Ishikawa (cell line): ENCODE results near the gene GDF9.

Experiments
- CEBPB ChIP-seq: IDR thresholded peaks from 2 replicates; pipeline ENCODE4 v1.6.1; 2012
- EP300 ChIP-seq: IDR thresholded peaks from 2 replicates; pipeline ENCODE4 v1.6.1; 2012; ENCODE audit warnings: borderline replicate concordance
- RAD21 ChIP-seq: IDR thresholded peaks from 2 replicates; pipeline ENCODE4 v1.6.1; 2012; ENCODE audit warnings: low read depth
- YY1 ChIP-seq: IDR thresholded peaks from 2 replicates; pipeline ENCODE4 v1.6.1; 2012; ENCODE audit warnings: low read depth
- TF ChIP-seq, protein P1 (sequence below): IDR thresholded peaks from 2 replicates; pipeline ENCODE4 v1.6.1; 2012

GRCh38 chr5:132876020-132876759 is 9.9 kb upstream of the GDF9 start:
- TF ChIP-seq EP300 (no peak), YY1 (no peak), CEBPB (no peak), RAD21 (no peak)
- TF ChIP-seq, protein P1, sequence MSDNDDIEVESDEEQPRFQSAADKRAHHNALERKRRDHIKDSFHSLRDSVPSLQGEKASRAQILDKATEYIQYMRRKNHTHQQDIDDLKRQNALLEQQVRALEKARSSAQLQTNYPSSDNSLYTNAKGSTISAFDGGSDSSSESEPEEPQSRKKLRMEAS: no peak
